Stimulated activated CD4-positive, alpha-beta T cell treated with anti-CD3 and anti-CD28 coated beads, Interleukin-4, amount 100 ng/mL, for 24 hours (primary cell): ENCODE measurements around the gene WBP4.
A peak's percentile ranks its signal among the peaks of the same experiment; 100 is the strongest.
"Not testable (repeated sequence)": the region's sequence is repeated elsewhere in the genome, so short reads cannot be mapped to it uniquely, and the experiment has no call there.

Source experiments
- DNase-seq: peaks from one replicate; pipeline ENCODE4 v3.0.0-alpha.2; 2020

Gene WBP4

GRCh38 chr13:41061075-41061913, at the start of gene WBP4:
Gene WBP4 (plus strand): TSS chr13:41061509. CDS start chr13:41061674, 165 bp downstream.
- DNase-seq, result peak; percentile 91

DNA sequence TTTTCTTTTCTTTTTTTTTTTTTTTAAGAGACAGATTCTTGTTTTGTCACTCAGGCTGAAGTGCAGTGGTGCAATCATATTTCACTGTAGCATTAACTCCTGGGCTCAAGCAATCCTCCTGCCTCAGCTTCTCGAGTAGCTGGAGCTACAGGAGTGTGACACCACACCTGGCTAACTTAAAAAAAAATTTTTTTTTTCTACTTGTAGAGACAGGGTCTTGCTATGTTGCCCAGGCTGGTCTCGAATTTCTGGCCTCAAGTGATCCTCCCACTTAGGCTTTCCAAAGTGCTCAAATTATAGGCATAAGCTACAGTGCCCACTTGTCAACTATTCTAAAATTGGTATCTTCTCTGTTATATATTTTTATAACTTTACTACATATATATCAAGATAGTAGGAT, 48.8 kb upstream of the WBP4 start:
- DNase-seq, result no peak

GRCh38 chr13:41013835-41014234, 47.5 kb upstream of the WBP4 start:
- DNase-seq, result no peak

DNA sequence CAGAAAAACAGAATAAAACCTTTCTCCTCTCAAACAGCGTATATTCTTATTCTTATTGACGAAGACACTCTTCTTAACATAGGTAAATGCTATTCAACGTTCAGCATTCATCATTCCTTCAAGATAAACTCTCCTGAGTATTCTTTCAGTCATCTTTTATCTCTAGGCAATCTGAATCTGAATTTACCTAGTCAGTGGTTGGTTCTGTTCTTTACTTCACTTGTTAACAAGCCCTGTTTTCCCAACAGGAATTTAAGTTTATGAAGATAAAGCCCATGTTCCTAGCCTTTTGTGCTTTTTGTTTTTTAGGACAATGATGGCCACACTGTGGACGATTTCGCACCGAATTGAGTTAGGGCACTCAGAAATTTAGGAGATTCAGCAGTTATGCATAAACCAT, 45.4 kb upstream of the WBP4 start:
- DNase-seq, result no peak

GRCh38 chr13:41017159-41017558, 44.1 kb upstream of the WBP4 start:
- no peak for DNase-seq

DNA sequence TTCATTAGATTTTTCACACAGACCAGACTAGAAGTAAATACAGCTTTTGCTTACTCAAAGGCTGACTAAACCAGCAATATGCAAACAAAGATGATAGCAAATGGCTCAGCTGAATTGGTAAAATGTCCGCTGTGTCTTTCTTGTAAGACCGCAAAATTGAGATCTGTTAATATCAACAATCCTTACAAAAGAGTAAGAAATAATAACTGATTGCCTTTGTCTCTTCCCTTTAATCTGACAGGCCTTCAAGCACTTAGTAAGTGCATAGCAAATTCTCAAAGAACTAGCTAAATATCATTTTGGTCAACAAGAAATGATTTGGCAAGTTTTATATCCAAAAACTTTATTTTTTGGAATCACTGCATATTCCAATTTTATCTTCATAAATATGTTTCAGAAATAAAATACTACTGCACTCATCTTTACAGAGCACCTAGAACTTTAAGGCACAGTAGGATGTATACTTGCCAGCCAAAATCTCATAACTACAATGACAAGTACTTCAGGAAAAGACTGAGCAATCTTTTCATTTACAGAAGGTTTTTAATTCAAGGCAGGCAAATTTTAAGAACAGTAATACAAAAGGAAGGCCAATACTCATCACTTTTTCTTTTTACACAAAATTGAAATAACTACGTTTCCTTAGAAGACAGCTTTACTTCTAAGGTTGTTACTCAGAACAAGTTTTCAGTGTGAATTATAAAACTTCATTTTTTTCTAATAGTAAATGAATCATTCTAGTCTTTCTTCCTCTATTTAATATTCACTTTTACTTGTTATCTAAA, 43.3 kb upstream of the WBP4 start:
- DNase-seq, result no peak

GRCh38 chr13:41018602-41018948, 42.7 kb upstream of the WBP4 start:
- DNase-seq, result no peak

DNA sequence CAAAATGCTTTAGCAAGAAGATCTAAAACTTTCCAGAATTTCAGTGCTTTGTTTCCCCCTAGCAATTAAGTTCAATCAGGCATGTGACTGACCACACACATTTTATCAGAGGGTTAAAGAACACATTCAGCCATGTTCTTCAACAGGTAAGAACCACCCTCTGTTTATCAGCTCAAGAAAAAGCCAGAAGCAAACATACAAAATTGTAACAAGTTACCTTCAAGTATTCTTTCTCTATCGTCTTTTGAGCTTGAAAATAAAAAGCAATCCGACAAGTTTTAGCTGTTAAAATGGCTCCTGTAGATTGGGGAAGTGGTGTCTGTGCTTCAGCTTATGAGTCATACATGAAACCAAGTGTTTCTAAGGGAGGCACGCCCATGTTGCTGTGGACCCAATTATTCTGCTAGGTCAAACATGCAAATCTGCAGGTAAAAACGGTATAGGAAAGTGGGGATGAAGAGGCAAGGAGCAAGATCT, 42.3 kb upstream of the WBP4 start, which contains the start of gene ELF1:
ELF1 (minus strand) TSS at position 306 of the 477 bp plus-strand sequence. CDS start 37,262 bp downstream, outside the sequence.
- DNase-seq, result peak; percentile 64

GRCh38 chr13:41019578-41020347, 41.5 kb upstream of the WBP4 start:
- DNase-seq, result no peak

DNA sequence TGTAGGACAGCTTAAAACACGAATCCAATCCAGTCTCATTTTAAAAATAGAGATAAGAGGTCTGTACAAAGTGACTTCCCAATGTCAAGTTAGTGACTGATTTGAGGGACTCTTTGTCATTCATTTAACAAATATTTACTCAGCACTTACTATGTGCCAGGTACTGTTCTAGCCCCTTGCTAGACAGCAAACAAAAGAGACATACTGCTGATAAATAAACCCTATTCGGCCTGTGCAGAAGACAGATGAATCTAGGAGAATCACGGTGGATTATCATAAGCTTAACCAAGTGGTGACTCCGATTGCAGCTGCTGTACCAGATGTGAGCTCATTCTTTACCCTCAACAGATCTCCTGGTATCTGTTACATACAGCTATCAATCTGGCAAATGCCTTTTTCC, 35.8 kb upstream of the WBP4 start:
- DNase-seq, result no peak

- no peak for DNase-seq
Observed at GRCh38 chr13:41026788-41027187, 34.5 kb upstream of the WBP4 start.

DNA sequence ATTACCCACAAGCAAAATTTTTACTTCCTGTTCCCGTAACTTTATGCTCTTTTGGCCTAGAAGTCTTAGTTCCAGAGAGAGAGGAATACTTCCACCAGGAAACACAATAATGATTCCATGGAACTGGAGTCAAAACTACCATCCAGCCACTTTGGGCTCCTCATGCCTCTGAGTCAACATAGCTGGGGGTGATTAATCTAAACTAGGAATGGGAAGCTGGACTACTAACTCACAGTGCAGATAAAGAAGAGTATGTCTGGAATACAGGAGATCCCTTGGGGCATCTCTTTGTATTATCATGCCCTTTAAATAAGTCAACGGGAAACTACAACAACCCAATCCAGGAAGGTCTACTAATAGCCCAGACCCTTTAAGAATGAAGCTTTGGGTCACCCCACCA, 33.3 kb upstream of the WBP4 start:
- DNase-seq, result no peak

GRCh38 chr13:41029629-41030028, 31.7 kb upstream of the WBP4 start:
- no peak for DNase-seq

DNA sequence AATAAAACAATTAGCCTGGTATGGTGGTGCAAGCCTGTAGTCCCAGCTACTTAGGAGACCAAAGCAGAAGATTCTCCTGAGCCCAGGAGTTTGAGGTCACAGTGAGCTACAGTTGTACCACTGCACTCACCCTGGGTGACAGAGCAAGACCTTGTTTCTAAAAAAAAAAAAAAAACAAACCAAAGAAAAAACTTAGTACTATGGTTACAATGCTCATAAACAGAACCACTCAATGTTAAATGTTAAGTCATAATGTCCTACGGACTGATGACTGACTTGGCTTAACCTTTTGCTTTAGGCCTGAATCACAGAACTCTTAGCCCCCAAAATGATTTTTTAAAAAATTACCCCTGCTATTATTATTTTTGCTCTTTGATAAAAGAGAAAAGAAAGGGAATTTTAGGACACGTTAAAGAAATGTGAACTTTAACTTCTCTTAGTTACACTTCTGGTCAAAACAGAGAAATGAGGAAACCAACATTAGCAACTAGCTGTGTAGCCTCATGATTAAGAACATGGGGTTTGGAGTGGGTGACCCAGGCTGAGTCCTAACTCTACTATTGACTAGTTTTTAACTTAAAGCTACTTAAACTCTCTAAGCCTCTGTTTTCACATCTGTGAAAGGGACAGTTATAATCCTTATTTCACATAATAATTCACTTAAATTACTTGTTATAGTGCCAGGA, 28.5 kb upstream of the WBP4 start:
- DNase-seq, result no peak

- DNase-seq, result no peak
Observed at GRCh38 chr13:41034382-41034781, 26.9 kb upstream of the WBP4 start.

- DNase-seq, result no peak
Observed at GRCh38 chr13:41034881-41035280, 26.4 kb upstream of the WBP4 start.

GRCh38 chr13:41036557-41036956, 24.8 kb upstream of the WBP4 start:
- not testable (repeated sequence) for DNase-seq

DNA sequence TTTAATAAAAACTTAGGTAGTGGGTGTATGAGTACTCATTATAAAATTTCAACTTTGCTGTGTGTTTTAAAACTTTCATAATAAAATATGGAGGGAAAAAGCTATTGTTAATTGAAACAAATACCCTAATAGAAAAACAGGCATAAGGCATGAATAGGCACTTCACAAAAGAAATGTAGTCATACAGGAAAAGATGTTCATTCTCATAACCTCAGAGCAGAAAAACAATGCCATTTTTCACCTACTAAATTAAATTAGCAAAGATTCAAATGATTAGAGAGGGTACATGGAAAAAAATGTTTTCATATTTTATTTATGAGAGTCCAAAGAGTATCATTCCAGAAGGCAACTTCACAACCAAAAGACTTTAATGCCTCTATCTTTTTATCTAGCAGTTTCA, 21.6 kb upstream of the WBP4 start:
- DNase-seq, result no peak

GRCh38 chr13:41040584-41041334, 20.6 kb upstream of the WBP4 start:
- no peak for DNase-seq

DNA sequence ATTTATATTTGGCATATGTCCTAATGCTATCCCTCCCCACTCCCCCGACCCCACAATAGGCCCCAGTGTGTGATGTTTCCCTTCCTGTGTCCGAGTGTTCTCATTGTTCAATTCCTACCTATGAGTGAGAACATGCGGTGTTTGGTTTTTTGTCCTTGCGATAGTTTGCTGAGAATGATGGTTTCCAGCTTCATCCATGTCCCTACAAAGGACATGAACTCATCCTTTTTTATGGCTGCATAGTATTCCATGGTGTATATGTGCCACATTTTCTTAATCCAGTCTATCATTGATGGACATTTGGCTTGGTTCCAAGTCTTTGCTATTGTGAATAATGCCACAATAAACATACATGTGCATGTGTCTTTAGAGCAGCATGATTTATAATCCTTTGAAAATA, 18.9 kb upstream of the WBP4 start:
- DNase-seq, result not testable (repeated sequence)

DNA sequence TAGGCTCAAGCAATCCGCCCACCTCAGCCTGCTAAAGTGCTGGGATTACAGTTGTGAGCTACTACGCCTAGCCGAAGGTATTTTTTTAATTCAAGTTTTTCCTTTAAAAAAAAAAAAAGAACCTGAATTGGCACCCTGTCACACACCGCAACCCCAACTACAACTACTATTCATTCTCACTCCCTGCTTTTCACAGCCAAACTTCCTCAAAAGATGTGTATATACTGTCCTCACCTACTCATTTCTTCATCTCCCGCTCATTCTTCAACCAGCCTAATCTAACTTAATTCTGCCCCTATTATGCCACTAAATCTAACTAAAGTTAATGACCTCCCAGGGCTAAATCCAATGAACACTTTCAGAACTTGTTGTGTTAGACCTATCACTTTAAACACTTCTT, 12.7 kb upstream of the WBP4 start:
- no peak for DNase-seq
